Upper lobe of right lung (tissue), 1 donor: ENCODE data around the gene GULP1. TPM values are rescaled to one million over a fixed set of nuclear protein-coding genes. Genes with fewer than 3 reads are reported as not detected.

Experiments used
- ATAC-seq: fragments of 200-7000 bp; cut with Tn5 transposase; one replicate; pipeline ENCODE4 v1.9.1; 2020; ENCODE audit warnings: mild to moderate bottlenecking, moderate library complexity
- DNase-seq: peaks from one replicate; pipeline ENCODE4 v3.0.0-alpha.2; 2020
- H3K27ac ChIP-seq: fragments of 200-600 bp; one replicate; pipeline ENCODE4 v1.8.0; 2022
- H3K27me3 ChIP-seq: fragments of 200-600 bp; one replicate; pipeline ENCODE4 v1.8.0; 2022; ENCODE audit warnings: mild to moderate bottlenecking
- H3K36me3 ChIP-seq: fragments of 200-600 bp; one replicate; pipeline ENCODE4 v1.8.0; 2022
- H3K4me1 ChIP-seq: fragments of 200-600 bp; one replicate; pipeline ENCODE4 v1.8.0; 2022
- H3K4me3 ChIP-seq: fragments of 200-600 bp; one replicate; pipeline ENCODE4 v1.8.0; 2022; ENCODE audit warnings: mild to moderate bottlenecking
- H3K9me3 ChIP-seq: fragments of 200-600 bp; one replicate; pipeline ENCODE4 v1.8.0; 2022
- CTCF ChIP-seq: fragments of 200-600 bp; IDR thresholded peaks from one replicate; pipeline ENCODE4 v1.8.0; 2022; ENCODE audit warnings: antibody characterized with exemption
- intact Hi-C: fragments of 100-400 bp; cut with DNase I; formaldehyde crosslinking; loops from one replicate; pipeline ENCODE4 v1.11.0; 2022
- total RNA-seq: library from RNA; stranded (reverse); fragmentation: NEBNext Ultra II Directional; extraction: Animal tissue kit (Norgen Biotek cat#: 25700); gene quantifications from one replicate; pipeline ENCODE4 v1.2.1, GENCODE V29; 2021
- donor health status: DM: no; HTN: yes; CAD: no; lungs with severe emphysema.

GULP1 gene
- total RNA-seq, 1 donor from 2014 or later = 30.6 TPM

GRCh38 chr2:188440849-188441248 lies 149.2 kb downstream of the GULP1 start:
- intact Hi-C loops = no loop called here

GRCh38 chr2:188441288-188441947 lies 149.7 kb downstream of the GULP1 start:
- ATAC-seq (no peak), DNase-seq (no peak)
- Histone ChIP-seq H3K27me3 (no peaks in the 10 kb centered on the region), H3K27ac (no peak overlapping the region), H3K9me3 (no peaks in the 10 kb centered on the region), H3K4me3 (no peak overlapping the region), H3K4me1 (no peaks in the 10 kb centered on the region), H3K36me3 (no peaks in the 10 kb centered on the region)
- intact Hi-C loops = no loop called here
- no peak for TF ChIP-seq CTCF

More at GRCh38 chr2:188440849-188441248, 149.2 kb downstream of the GULP1 start:
- no peak overlapping the region for H3K4me3 ChIP-seq
- DNase-seq = no peak
- H3K27ac ChIP-seq = no peak overlapping the region
- TF ChIP-seq CTCF = no peak
- ATAC-seq = no peak
- H3K4me1 ChIP-seq = no peaks in the 10 kb centered on the region
- H3K9me3 ChIP-seq = no peaks in the 10 kb centered on the region
- H3K27me3 ChIP-seq = no peaks in the 10 kb centered on the region
- H3K36me3 ChIP-seq = no peaks in the 10 kb centered on the region

DNA sequence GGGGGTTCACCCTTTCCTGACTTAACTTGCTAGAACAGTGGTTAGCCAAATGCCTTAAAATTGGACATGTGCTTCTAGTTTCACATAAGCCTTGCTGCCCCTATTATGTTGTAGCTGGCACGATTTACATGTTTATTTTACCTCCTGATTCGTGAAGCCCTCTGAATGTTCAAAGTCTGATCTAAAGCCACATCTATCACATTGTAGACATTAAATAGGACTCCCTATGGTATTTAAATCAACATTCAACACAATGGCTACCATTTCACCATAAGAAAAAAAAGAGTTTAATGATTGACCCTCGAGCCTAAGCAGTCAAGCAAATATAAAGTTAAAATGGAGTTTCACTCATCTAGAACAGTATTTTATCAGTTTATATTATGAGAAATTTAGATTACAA lies 151.5 kb downstream of the GULP1 start:
- intact Hi-C loops = no loop called here
- DNase-seq (no peak), ATAC-seq (no peak)
- Histone ChIP-seq H3K36me3 (no peaks in the 10 kb centered on the region), H3K27ac (no peak overlapping the region), H3K4me3 (no peak overlapping the region), H3K9me3 (no peaks in the 10 kb centered on the region), H3K27me3 (no peaks in the 10 kb centered on the region), H3K4me1 (no peaks in the 10 kb centered on the region)
- no peak for TF ChIP-seq CTCF

- TF ChIP-seq CTCF = no peak
- H3K36me3 ChIP-seq = no peaks in the 10 kb centered on the region
- intact Hi-C loops = no loop called here
- H3K4me1 ChIP-seq = no peaks in the 10 kb centered on the region
- DNase-seq (no peak), ATAC-seq (no peak)
- no peak overlapping the region for H3K27ac ChIP-seq
- no peaks in the 10 kb centered on the region for H3K9me3 ChIP-seq
- no peaks in the 10 kb centered on the region for H3K27me3 ChIP-seq
- H3K4me3 ChIP-seq = no peak overlapping the region
These were observed 152.6 kb downstream of the GULP1 start for GRCh38 chr2:188444106-188444835.

DNA sequence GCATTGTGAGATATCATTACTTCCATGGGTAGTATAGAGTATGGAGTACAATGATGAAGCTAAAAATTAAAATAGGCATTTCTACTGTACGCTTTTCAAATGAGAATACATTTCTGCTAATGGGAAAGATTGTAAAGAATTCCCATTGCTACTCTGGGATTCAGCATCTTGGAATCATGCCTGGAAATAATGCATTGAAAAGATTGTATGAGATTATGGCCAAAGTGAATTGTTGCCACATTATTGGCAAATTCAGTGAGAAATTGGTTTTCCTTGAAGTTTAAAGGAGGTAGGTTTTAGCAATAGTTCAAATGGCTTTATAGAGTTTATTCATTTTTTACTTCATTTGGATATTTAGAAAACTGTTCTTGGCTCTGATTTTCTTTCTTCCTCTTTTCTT lies 157.9 kb downstream of the GULP1 start:
- no peaks in the 10 kb centered on the region for H3K4me1 ChIP-seq
- TF ChIP-seq CTCF = no peak
- ATAC-seq = no peak
- no peak overlapping the region for H3K27ac ChIP-seq
- no peaks in the 10 kb centered on the region for H3K36me3 ChIP-seq
- H3K9me3 ChIP-seq = no peaks in the 10 kb centered on the region
- H3K27me3 ChIP-seq = no peaks in the 10 kb centered on the region
- H3K4me3 ChIP-seq = no peak overlapping the region
- no peak for DNase-seq
- intact Hi-C loops = no loop called here
